ENCODE measurements around the gene SLC9A7.

DNA sequence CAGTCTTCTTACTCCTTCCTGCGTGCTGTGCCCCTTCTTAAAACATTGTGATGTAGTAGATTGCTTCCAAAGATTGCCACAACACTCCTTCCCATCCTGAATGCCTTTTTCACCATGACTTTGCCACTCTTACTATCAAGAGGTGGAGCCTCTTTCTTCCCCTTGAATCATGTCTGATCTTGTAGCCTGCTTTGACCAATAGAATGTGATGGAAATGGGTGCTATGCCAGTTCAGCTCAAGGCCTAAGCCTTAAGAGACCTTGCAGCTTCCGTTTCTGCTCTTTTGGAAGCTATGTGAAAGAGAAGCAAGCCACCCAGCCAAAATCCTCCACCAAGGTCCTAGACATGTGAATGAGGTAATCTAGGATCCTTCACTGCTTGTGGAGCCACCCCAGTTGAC is 46.4 kb upstream of the SLC9A7 start:
- TF ChIP-seq, protein P1, sequence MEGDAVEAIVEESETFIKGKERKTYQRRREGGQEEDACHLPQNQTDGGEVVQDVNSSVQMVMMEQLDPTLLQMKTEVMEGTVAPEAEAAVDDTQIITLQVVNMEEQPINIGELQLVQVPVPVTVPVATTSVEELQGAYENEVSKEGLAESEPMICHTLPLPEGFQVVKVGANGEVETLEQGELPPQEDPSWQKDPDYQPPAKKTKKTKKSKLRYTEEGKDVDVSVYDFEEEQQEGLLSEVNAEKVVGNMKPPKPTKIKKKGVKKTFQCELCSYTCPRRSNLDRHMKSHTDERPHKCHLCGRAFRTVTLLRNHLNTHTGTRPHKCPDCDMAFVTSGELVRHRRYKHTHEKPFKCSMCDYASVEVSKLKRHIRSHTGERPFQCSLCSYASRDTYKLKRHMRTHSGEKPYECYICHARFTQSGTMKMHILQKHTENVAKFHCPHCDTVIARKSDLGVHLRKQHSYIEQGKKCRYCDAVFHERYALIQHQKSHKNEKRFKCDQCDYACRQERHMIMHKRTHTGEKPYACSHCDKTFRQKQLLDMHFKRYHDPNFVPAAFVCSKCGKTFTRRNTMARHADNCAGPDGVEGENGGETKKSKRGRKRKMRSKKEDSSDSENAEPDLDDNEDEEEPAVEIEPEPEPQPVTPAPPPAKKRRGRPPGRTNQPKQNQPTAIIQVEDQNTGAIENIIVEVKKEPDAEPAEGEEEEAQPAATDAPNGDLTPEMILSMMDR (IDR thresholded peaks at IDR 0.05; ENCODE audit: low read length), result no peak
- TF ChIP-seq EZH2phosphoT487 (IDR thresholded peaks at IDR 0.05; ENCODE audit: low read length), result no peak

Data from MM.1S (cell line).